Karpas-422 (cell line): Measurements from ENCODE around the gene MS4A4A. TPM values are rescaled to one million over a fixed set of nuclear protein-coding genes. Genes with fewer than 3 reads are reported as not detected.

Experiments used
- DNase-seq: peaks from one replicate; pipeline ENCODE4 v3.0.0-alpha.2; 2015
- H2AFZ ChIP-seq: fragments of 200-600 bp; sonication (generic); 2 replicates; pipeline ENCODE4 v1.6.1; 2014; ENCODE audit warnings: antibody characterized with exemption, low read length, mixed read lengths
- H3K27ac ChIP-seq: fragments of 200-600 bp; sonication (generic); 2 replicates; pipeline ENCODE4 v1.5.1; 2014; ENCODE audit warnings: mild to moderate bottlenecking, low read length, moderate library complexity
- H3K27me3 ChIP-seq: fragments of 200-600 bp; sonication (generic); 2 replicates; pipeline ENCODE4 v1.6.1; 2014; ENCODE audit warnings: low read length, mixed read lengths
- H3K36me3 ChIP-seq: fragments of 200-600 bp; sonication (generic); 2 replicates; pipeline ENCODE4 v1.6.1; 2014; ENCODE audit warnings: low read length, mixed read lengths; ENCODE audit not compliant: insufficient read depth
- H3K4me1 ChIP-seq: fragments of 200-600 bp; sonication (generic); 2 replicates; pipeline ENCODE4 v1.6.1; 2014; ENCODE audit warnings: mild to moderate bottlenecking, low read length, mixed read lengths
- H3K4me2 ChIP-seq: fragments of 200-600 bp; sonication (generic); 2 replicates; pipeline ENCODE4 v1.6.1; 2014; ENCODE audit warnings: low read length, low read depth, mild to moderate bottlenecking; ENCODE audit not compliant: poor library complexity, severe bottlenecking
- H3K4me3 ChIP-seq: fragments of 200-600 bp; sonication (generic); 2 replicates; pipeline ENCODE4 v1.5.1; 2014; ENCODE audit warnings: mild to moderate bottlenecking, antibody characterized with exemption, low read length, mixed read lengths
- H3K79me2 ChIP-seq: fragments of 200-600 bp; sonication (generic); 2 replicates; pipeline ENCODE4 v1.6.1; 2014; ENCODE audit warnings: mild to moderate bottlenecking, low read length, mixed read lengths
- H3K9ac ChIP-seq: fragments of 200-600 bp; sonication (generic); 2 replicates; pipeline ENCODE4 v1.6.0; 2014; ENCODE audit warnings: low read length
- H3K9me2 ChIP-seq: fragments of 200-600 bp; sonication (generic), shearing (Covaris generic); replicated peaks from 2 replicates; pipeline ENCODE4 v1.6.0; 2014; ENCODE audit warnings: mild to moderate bottlenecking, low read length, moderate library complexity; ENCODE audit not compliant: insufficient read depth
- H3K9me3 ChIP-seq: fragments of 300-700, 200-600 bp; sonication (generic); 2 replicates; pipeline ENCODE4 v1.6.1; 2014; ENCODE audit warnings: low read length, mixed read lengths
- H4K20me1 ChIP-seq: fragments of 200-600 bp; sonication (generic); 2 replicates; pipeline ENCODE4 v1.6.1; 2014; ENCODE audit warnings: mild to moderate bottlenecking, antibody characterized with exemption, low read length, low read depth; ENCODE audit not compliant: insufficient read depth
- total RNA-seq: library from RNA; depleted of rRNA; stranded (reverse); fragments of >200 nt; shearing (Covaris generic); gene quantifications from 2 replicates; pipeline ENCODE4 v1.2.3, GENCODE V29; 2014; ENCODE audit warnings: low replicate concordance

The MS4A4A gene
- total RNA-seq, 1 experiment from 2014 or later: not detected

GRCh38 chr11:60332846-60333245, 52.4 kb downstream of the MS4A4A start:
- H3K4me3 ChIP-seq: no peak overlapping the region
- H4K20me1 ChIP-seq: no peaks in the 10 kb centered on the region
- H3K27me3 ChIP-seq: no peaks in the 10 kb centered on the region
- H3K9me2 ChIP-seq: no peaks in the 10 kb centered on the region
- H2AFZ ChIP-seq: no peak overlapping the region
- no peak overlapping the region for H3K4me2 ChIP-seq
- DNase-seq: no peak
- H3K9me3 ChIP-seq: no peaks in the 10 kb centered on the region
- no peaks in the 10 kb centered on the region for H3K4me1 ChIP-seq
- no peaks in the 10 kb centered on the region for H3K79me2 ChIP-seq
- no peaks in the 10 kb centered on the region for H3K36me3 ChIP-seq
- H3K27ac ChIP-seq: no peak overlapping the region
- no peak overlapping the region for H3K9ac ChIP-seq

GRCh38 chr11:60334005-60334620, 53.6 kb downstream of the MS4A4A start:
- peak overlapping the region; percentile 78; the same call in 1 of the 2 replicates for H2AFZ ChIP-seq
- DNase-seq: peak; percentile 91
- no peaks in the 10 kb centered on the region for H4K20me1 ChIP-seq
- H3K4me1 ChIP-seq: no peaks in the 10 kb centered on the region
- H3K79me2 ChIP-seq: no peaks in the 10 kb centered on the region
- H3K9ac ChIP-seq: no peak overlapping the region
- H3K9me2 ChIP-seq: no peaks in the 10 kb centered on the region
- H3K4me3 ChIP-seq: no peak overlapping the region
- H3K27me3 ChIP-seq: no peaks in the 10 kb centered on the region
- H3K36me3 ChIP-seq: no peaks in the 10 kb centered on the region
- no peaks in the 10 kb centered on the region for H3K9me3 ChIP-seq
- no peak overlapping the region for H3K27ac ChIP-seq
- no peak overlapping the region for H3K4me2 ChIP-seq

- Histone ChIP-seq H4K20me1 (no peaks in the 10 kb centered on the region), H3K4me1 (no peaks in the 10 kb centered on the region), H3K79me2 (no peaks in the 10 kb centered on the region), H2AFZ (no peak overlapping the region), H3K27me3 (no peaks in the 10 kb centered on the region), H3K9me2 (no peaks in the 10 kb centered on the region), H3K4me2 (no peak overlapping the region), H3K9ac (no peak overlapping the region), H3K4me3 (no peak overlapping the region), H3K9me3 (no peaks in the 10 kb centered on the region), H3K36me3 (no peaks in the 10 kb centered on the region), H3K27ac (no peak overlapping the region)
- DNase-seq: no peak
Observed at GRCh38 chr11:60336767-60337391, 56.4 kb downstream of the MS4A4A start.

GRCh38 chr11:60338053-60338452, 57.6 kb downstream of the MS4A4A start:
- Histone ChIP-seq H3K27me3 (no peaks in the 10 kb centered on the region), H4K20me1 (no peaks in the 10 kb centered on the region), H2AFZ (no peak overlapping the region), H3K4me1 (peaks cover 3% of the 10 kb centered on the region; the same call in 1 of the 2 replicates), H3K27ac (no peak overlapping the region), H3K36me3 (no peaks in the 10 kb centered on the region), H3K79me2 (no peaks in the 10 kb centered on the region), H3K9ac (no peak overlapping the region), H3K9me2 (no peaks in the 10 kb centered on the region), H3K4me2 (no peak overlapping the region), H3K9me3 (no peaks in the 10 kb centered on the region), H3K4me3 (no peak overlapping the region)
- DNase-seq: no peak

GRCh38 chr11:60339356-60339755, 58.9 kb downstream of the MS4A4A start:
- Histone ChIP-seq H3K27ac (no peak overlapping the region), H3K9ac (no peak overlapping the region), H3K4me1 (peaks cover 3% of the 10 kb centered on the region; the same call in 1 of the 2 replicates), H3K9me2 (no peaks in the 10 kb centered on the region), H3K79me2 (no peaks in the 10 kb centered on the region), H3K4me2 (no peak overlapping the region), H3K9me3 (no peaks in the 10 kb centered on the region), H4K20me1 (no peaks in the 10 kb centered on the region), H3K4me3 (no peak overlapping the region), H2AFZ (no peak overlapping the region), H3K36me3 (no peaks in the 10 kb centered on the region), H3K27me3 (no peaks in the 10 kb centered on the region)
- no peak for DNase-seq

- no peaks in the 10 kb centered on the region for H3K79me2 ChIP-seq
- peak; percentile 86 for DNase-seq
Observed at GRCh38 chr11:60343094-60343704, 62.7 kb downstream of the MS4A4A start.

GRCh38 chr11:60344146-60344545, 63.7 kb downstream of the MS4A4A start:
- no peak overlapping the region for H3K4me3 ChIP-seq
- no peaks in the 10 kb centered on the region for H4K20me1 ChIP-seq
- no peaks in the 10 kb centered on the region for H3K27me3 ChIP-seq

More at GRCh38 chr11:60343094-60343704, 62.7 kb downstream of the MS4A4A start:
- Histone ChIP-seq H3K27me3 (no peaks in the 10 kb centered on the region), H4K20me1 (no peaks in the 10 kb centered on the region), H3K9me3 (no peaks in the 10 kb centered on the region), H3K9me2 (no peaks in the 10 kb centered on the region), H2AFZ (no peak overlapping the region), H3K27ac (no peak overlapping the region), H3K9ac (no peak overlapping the region), H3K36me3 (no peaks in the 10 kb centered on the region), H3K4me2 (no peak overlapping the region), H3K4me1 (peaks cover 3% of the 10 kb centered on the region; the same call in 1 of the 2 replicates), H3K4me3 (no peak overlapping the region)

GRCh38 chr11:60345489-60345888, 65.0 kb downstream of the MS4A4A start:
- Histone ChIP-seq H3K9me2 (no peaks in the 10 kb centered on the region), H3K79me2 (no peaks in the 10 kb centered on the region), H2AFZ (no peak overlapping the region), H3K9me3 (no peaks in the 10 kb centered on the region), H3K36me3 (no peaks in the 10 kb centered on the region), H3K4me2 (no peak overlapping the region), H3K27me3 (no peaks in the 10 kb centered on the region), H4K20me1 (no peaks in the 10 kb centered on the region), H3K27ac (no peak overlapping the region), H3K4me1 (peaks cover 3% of the 10 kb centered on the region; the same call in 1 of the 2 replicates), H3K4me3 (no peak overlapping the region), H3K9ac (no peak overlapping the region)
- DNase-seq: peak; percentile 80

More at GRCh38 chr11:60344146-60344545, 63.7 kb downstream of the MS4A4A start:
- H3K4me1 ChIP-seq: peaks cover 3% of the 10 kb centered on the region; the same call in 1 of the 2 replicates
- no peaks in the 10 kb centered on the region for H3K9me3 ChIP-seq
- H3K9ac ChIP-seq: no peak overlapping the region
- no peaks in the 10 kb centered on the region for H3K36me3 ChIP-seq
- H3K9me2 ChIP-seq: no peaks in the 10 kb centered on the region
- H3K27ac ChIP-seq: no peak overlapping the region
- DNase-seq: no peak
- no peak overlapping the region for H2AFZ ChIP-seq
- H3K4me2 ChIP-seq: no peak overlapping the region
- no peaks in the 10 kb centered on the region for H3K79me2 ChIP-seq
